Liver (tissue), 3 donors: Measurements from ENCODE around the gene METTL21A.

ENCODE experiments used
- JUND ChIP-seq, 2 donors: IDR thresholded peaks; 2 replicates each; pipeline ENCODE4 v1.6.1; 2016; ENCODE audit warnings: antibody characterized with exemption in 2 of 2
- YY1 ChIP-seq: IDR thresholded peaks from 2 replicates; pipeline ENCODE4 v1.6.1; 2016; ENCODE audit warnings: antibody characterized with exemption, mild to moderate bottlenecking
- TF ChIP-seq, protein P1 (sequence below): fragments of 150-350 bp; IDR thresholded peaks from 2 replicates; pipeline ENCODE4 v1.5.1; 2017; ENCODE audit warnings: improper control_type of control experiment, low read depth, low read length; ENCODE audit not compliant: missing input control
- TF ChIP-seq, protein P2 (sequence below): IDR thresholded peaks from 2 replicates; pipeline ENCODE4 v1.6.1; 2016; ENCODE audit warnings: antibody characterized with exemption, mild to moderate bottlenecking
- donor health status: healthy.
- donor health status: healthy.

DNA sequence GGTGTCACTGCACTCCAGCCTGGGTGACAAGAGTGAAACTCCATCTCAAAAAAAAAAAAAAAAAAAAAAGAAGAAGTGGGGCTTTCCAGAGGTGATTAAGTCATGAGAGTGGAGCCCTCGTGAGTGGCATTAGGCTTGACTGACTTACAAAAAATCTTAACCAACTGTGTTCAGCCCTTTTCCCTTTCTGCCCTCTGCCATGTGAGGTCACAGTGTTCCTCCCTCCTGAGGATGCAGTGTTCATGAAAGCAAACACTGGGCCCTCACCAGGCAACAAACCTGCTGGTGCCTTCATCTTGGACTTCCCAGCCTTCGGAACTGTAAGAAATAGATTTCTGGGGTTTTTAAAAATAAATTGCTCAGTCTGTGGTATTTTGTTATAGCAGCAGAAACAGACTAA lies 37.0 kb upstream of the METTL21A start:
- TF ChIP-seq, protein P1, sequence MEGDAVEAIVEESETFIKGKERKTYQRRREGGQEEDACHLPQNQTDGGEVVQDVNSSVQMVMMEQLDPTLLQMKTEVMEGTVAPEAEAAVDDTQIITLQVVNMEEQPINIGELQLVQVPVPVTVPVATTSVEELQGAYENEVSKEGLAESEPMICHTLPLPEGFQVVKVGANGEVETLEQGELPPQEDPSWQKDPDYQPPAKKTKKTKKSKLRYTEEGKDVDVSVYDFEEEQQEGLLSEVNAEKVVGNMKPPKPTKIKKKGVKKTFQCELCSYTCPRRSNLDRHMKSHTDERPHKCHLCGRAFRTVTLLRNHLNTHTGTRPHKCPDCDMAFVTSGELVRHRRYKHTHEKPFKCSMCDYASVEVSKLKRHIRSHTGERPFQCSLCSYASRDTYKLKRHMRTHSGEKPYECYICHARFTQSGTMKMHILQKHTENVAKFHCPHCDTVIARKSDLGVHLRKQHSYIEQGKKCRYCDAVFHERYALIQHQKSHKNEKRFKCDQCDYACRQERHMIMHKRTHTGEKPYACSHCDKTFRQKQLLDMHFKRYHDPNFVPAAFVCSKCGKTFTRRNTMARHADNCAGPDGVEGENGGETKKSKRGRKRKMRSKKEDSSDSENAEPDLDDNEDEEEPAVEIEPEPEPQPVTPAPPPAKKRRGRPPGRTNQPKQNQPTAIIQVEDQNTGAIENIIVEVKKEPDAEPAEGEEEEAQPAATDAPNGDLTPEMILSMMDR = no peak
- TF ChIP-seq YY1 (no peak), JUND (IDR thresholded peaks at IDR 0.05) (no peak)
- TF ChIP-seq, protein P2, sequence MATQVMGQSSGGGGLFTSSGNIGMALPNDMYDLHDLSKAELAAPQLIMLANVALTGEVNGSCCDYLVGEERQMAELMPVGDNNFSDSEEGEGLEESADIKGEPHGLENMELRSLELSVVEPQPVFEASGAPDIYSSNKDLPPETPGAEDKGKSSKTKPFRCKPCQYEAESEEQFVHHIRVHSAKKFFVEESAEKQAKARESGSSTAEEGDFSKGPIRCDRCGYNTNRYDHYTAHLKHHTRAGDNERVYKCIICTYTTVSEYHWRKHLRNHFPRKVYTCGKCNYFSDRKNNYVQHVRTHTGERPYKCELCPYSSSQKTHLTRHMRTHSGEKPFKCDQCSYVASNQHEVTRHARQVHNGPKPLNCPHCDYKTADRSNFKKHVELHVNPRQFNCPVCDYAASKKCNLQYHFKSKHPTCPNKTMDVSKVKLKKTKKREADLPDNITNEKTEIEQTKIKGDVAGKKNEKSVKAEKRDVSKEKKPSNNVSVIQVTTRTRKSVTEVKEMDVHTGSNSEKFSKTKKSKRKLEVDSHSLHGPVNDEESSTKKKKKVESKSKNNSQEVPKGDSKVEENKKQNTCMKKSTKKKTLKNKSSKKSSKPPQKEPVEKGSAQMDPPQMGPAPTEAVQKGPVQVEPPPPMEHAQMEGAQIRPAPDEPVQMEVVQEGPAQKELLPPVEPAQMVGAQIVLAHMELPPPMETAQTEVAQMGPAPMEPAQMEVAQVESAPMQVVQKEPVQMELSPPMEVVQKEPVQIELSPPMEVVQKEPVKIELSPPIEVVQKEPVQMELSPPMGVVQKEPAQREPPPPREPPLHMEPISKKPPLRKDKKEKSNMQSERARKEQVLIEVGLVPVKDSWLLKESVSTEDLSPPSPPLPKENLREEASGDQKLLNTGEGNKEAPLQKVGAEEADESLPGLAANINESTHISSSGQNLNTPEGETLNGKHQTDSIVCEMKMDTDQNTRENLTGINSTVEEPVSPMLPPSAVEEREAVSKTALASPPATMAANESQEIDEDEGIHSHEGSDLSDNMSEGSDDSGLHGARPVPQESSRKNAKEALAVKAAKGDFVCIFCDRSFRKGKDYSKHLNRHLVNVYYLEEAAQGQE = no peak
